GM19351 (cell line): ENCODE data around the gene ETDC.

Experiments used
- ATAC-seq: cut with Tn5 transposase; IDR thresholded peaks from one replicate; pipeline ENCODE4 v1.9.1; 2021; ENCODE audit warnings: mild to moderate bottlenecking, moderate library complexity; ENCODE audit not compliant: unreplicated experiment

Gene ETDC

DNA sequence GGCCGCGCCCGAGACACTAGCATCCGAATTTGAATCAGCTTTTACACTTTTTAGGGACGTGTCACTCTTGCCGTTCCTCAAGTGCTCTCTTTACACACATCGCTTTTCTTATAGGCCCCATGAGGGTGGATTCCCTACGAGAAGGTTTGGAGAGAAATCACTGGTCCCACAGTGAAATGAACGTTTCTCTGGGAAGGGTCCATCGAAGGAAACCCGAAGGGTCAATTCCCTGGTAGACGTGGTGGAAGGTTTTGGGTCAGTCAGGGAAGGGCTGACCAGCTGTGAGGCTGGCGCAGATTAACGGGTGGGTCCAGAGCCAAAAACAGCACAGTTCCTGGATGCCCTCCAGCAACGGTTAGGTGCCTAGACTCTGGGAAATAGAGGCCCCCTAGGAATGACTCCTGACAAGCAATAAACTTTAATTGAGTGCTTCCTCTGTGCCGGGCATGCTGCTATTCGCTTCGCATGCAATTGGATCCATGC is 35.9 kb downstream of the ETDC start:
- no peak for ATAC-seq

GRCh38 chrX:135346975-135347374 is 37.7 kb downstream of the ETDC start:
- ATAC-seq, result no peak

DNA sequence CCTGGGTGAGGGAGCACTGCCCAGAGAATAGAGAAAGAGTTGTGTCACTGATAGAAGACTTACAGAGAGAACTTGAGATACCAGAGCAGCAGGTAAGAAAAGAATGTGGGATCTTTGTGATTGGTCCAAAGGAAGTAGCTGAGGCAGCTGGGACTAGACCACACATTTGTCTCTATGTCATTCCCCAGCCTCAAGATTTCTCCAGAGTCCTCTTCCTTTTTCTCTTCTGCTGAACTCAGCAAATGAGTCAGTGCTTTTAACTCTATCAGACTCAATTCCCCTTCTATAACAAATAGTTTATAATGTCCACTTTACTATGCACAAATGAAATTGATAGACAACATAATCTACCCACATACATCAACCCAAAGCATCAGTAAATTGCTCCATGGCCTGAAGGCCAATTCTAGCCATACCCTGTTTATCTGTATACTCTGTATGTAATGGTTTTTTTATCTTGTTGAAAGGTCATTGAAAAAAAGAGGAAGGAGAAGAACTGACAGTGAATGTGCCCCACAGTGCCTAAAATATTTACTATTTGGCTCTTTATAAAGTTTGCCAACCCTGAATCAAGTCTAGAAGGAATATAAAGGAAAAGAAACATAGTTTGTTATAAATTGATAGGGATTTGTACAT is 38.2 kb downstream of the ETDC start:
- no peak for ATAC-seq

GRCh38 chrX:135354288-135354687 is 45.0 kb downstream of the ETDC start:
- no peak for ATAC-seq
